H1 (cell line): ENCODE data around the gene ZNF546. TPM values are rescaled to one million over a fixed set of nuclear protein-coding genes. Genes with fewer than 3 reads are reported as not detected.

Experiments used
- ATF2 ChIP-seq: IDR thresholded peaks from 2 replicates; pipeline ENCODE4 v1.6.1; 2012; ENCODE audit warnings: low read length, inconsistent platforms
- BACH1 ChIP-seq: IDR thresholded peaks from 2 replicates; pipeline ENCODE4 v1.6.1; 2012; ENCODE audit warnings: low read length, improper control_type of control experiment
- CHD2 ChIP-seq: IDR thresholded peaks from 2 replicates; pipeline ENCODE4 v1.6.1; 2012; ENCODE audit warnings: low read length, improper control_type of control experiment
- KDM1A ChIP-seq: fragments of 200-600, 300-600 bp; sonication (generic); IDR thresholded peaks from 2 replicates; pipeline ENCODE4 v1.7.1; 2016; ENCODE audit warnings: mild to moderate bottlenecking, low read length, borderline replicate concordance
- KDM5A ChIP-seq: fragments of 200-600 bp; IDR thresholded peaks from 2 replicates; pipeline ENCODE4 v1.7.1; 2012; ENCODE audit warnings: mild to moderate bottlenecking, low read length, inconsistent platforms, mixed read lengths
- polyA plus RNA-seq, 7 experiments: library from polyadenylated mRNA; depleted of rRNA in 3 of 7; stranded (reverse) in 5 of 7; unstranded in 2 of 7; fragments of >200 nt in 5 of 7; fragments of 200-250 nt in 2 of 7; gene quantifications; 1 replicate in 5 of 7; 2 replicates in 1 of 7; 4 replicates in 1 of 7; pipeline versions ENCODE4 v1.2.1 to v1.2.3, GENCODE V29; 2011 to 2013; ENCODE audit warnings: missing spikeins in 2 of 7, mixed read lengths in 2 of 7
- total RNA-seq: library from RNA; stranded (reverse); fragmentation: NEBNext Ultra II Directional; extraction: Animal tissue kit (Norgen Biotek cat#: 25700); gene quantifications from 2 replicates; pipeline ENCODE4 v1.2.1, GENCODE V29; 2021

ZNF546 gene
- total and polyA plus RNA-seq, 2 of the 8 experiments (the other 6 are each of a cell fraction or from before 2014, with no cell fraction given): 0.21 to 1.1 TPM

DNA sequence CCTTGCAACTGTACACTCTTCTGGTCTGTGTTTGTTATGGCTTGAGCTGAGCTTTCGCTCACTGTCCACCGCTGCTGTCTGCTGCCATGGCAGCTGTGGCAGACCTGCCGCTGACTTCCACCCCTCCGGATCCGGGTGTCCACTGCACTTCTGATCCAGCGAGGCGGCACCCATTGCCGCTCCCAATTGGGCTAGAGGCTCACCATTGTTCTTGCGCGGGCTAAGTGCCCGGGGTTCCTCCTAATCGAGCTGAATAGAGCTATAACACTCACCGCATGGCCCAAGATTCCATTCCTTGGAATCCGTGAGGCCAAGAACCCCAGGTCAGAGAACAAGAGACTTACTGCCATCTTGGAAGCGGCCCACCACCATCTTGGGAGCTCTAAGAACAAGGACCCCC lies 28.1 kb upstream of the ZNF546 start (continued):
- TF ChIP-seq ATF2: no peak
- TF ChIP-seq KDM1A: no peak
- no peak for TF ChIP-seq KDM5A
- TF ChIP-seq BACH1: no peak
- TF ChIP-seq CHD2: no peak
